ENCODE measurements around the gene RETN.

RETN gene

GRCh38 chr19:7648265-7649014 is 20.4 kb upstream of the RETN start:
- intact Hi-C loops (cut with DNase I; ENCODE audit: low total_unique reads), result loop anchor here (10.0 kb wide), 1 partner anchor 146 kb away; no protein-coding TSS in a partner anchor
- H3K4me3 ChIP-seq, result no peak overlapping the region
- no peak for TF ChIP-seq CTCF (IDR thresholded peaks at IDR 0.05)
- no peaks in the 10 kb centered on the region for H3K4me1 ChIP-seq
- H3K27ac ChIP-seq, result no peak overlapping the region
- peaks cover 0 to 80% of the 10 kb centered on the region in 2 donors for H3K27me3 ChIP-seq
- H3K36me3 ChIP-seq, result peaks cover 0 to 26% (median 0%) of the 10 kb centered on the region in 3 donors
- no peak for DNase-seq
- H3K9me3 ChIP-seq, result no peaks in the 10 kb centered on the region

DNA sequence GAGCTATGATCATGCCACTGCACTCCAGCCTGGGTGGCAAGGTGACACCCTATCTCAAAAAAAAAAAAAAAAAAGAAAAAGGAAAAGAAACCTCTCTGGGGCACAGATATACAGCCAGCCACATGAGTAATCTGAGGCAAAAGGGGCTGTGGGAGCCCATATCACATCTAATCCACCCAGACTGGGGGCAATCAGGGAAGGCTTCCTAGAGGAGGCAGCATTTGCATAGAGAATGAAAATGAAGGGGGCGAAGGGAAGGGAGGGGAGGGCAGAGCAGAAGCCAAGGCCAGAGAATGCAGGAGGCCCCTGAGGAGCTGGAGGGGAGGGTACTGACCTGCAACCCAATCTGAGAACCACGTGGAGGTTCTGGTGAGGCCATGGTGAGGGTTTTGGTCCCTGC is 18.7 kb upstream of the RETN start:
- Histone ChIP-seq H3K9me3 (no peaks in the 10 kb centered on the region), H3K4me3 (no peak overlapping the region), H3K27me3 (peaks cover 0 to 67% of the 10 kb centered on the region in 2 donors), H3K27ac (no peak overlapping the region), H3K36me3 (peaks cover 0 to 19% (median 0%) of the 10 kb centered on the region in 3 donors), H3K4me1 (no peaks in the 10 kb centered on the region)
- TF ChIP-seq CTCF (IDR thresholded peaks at IDR 0.05), result no peak
- no peak for DNase-seq
- intact Hi-C loops (cut with DNase I; ENCODE audit: low total_unique reads), result no loop called here

DNA sequence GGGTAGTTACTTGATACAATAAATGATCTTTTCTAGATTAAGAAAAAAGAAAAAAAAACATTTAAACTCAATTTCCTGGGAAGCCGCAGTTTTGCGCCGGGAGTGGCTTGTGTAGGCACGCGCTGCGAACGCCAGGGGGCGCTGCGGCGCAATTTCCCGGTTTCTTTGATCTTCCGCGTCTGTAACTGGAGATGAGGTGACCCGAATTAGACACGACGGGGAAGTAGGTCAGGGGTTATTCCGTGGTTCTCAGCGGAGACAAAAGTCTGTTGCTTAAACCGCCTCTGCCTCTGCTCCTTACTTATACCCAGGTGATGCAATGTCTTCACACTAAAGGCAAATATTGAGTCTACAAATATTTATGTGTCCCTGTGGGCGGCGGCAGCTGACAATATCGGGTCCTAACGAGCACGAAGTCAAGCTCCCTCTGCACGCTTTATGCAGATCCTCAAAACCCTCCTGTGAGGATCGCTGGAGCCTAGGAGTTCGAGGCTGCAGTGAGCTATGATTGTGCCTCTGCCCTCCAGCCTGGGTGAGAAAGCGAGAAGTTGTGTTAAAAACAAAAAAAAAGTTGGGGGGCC is 16.7 kb upstream of the RETN start:
- Histone ChIP-seq H3K4me3 (no peak overlapping the region), H3K4me1 (no peaks in the 10 kb centered on the region), H3K9me3 (no peaks in the 10 kb centered on the region), H3K27me3 (peaks cover 0 to 48% of the 10 kb centered on the region in 2 donors), H3K27ac (no peak overlapping the region), H3K36me3 (peaks cover 0 to 7% (median 0%) of the 10 kb centered on the region in 3 donors)
- intact Hi-C loops (cut with DNase I; ENCODE audit: low total_unique reads), result no loop called here
- DNase-seq, result peak; percentile 67 to 80
- TF ChIP-seq CTCF (IDR thresholded peaks at IDR 0.05), result peak; percentile 87 to 97

DNA sequence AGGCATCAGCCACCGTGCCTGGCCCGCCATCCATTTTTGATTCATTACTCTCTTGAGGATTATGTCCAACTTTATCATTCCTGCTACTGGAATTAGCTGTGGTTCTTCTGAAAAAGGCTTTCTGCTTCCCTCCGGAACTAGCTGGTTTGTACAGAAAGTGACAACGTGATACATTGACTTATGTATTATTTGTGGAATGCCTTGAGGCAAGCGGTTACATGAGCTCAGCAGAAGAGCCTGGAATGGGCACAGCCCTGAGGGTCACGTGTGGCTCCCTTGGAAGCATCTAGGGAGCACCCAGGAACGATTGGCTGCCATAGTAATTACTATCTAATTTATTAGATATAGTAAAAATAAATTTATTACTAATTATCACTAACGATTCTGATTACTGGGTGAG is 14.4 kb upstream of the RETN start:
- Histone ChIP-seq H3K4me3 (no peak overlapping the region), H3K27me3 (peaks cover 0 to 34% of the 10 kb centered on the region in 2 donors), H3K9me3 (no peaks in the 10 kb centered on the region), H3K36me3 (no peaks in the 10 kb centered on the region), H3K4me1 (no peaks in the 10 kb centered on the region), H3K27ac (no peak overlapping the region)
- TF ChIP-seq CTCF (IDR thresholded peaks at IDR 0.05), result no peak
- DNase-seq, result no peak
- intact Hi-C loops (cut with DNase I; ENCODE audit: low total_unique reads), result no loop called here

- no peaks in the 10 kb centered on the region for H3K36me3 ChIP-seq
- no peak overlapping the region for H3K27ac ChIP-seq
- no peak for TF ChIP-seq CTCF (IDR thresholded peaks at IDR 0.05)
- H3K4me1 ChIP-seq, result no peaks in the 10 kb centered on the region
- H3K9me3 ChIP-seq, result no peaks in the 10 kb centered on the region
- DNase-seq, result no peak
- intact Hi-C loops (cut with DNase I; ENCODE audit: low total_unique reads), result no loop called here
- peaks cover 0 to 37% of the 10 kb centered on the region in 2 donors for H3K27me3 ChIP-seq
- H3K4me3 ChIP-seq, result no peak overlapping the region
These were observed 13.3 kb upstream of the RETN start for GRCh38 chr19:7655581-7655980.
